Astrocyte (in vitro differentiated cells and primary cell): ENCODE measurements around the gene KCNB1. TPM values are rescaled to one million over a fixed set of nuclear protein-coding genes. Genes with fewer than 3 reads are reported as not detected.

Experiments
- DNase-seq: peaks from one replicate; pipeline ENCODE4 v3.0.0-alpha.2; 2010; ENCODE audit warnings: low read depth
- FAIRE-seq: peaks from 2 replicates; lab custom pipeline; 2011; peaks lifted over from hg19 to GRCh38; lab: Jason Lieb, UNC
- H2AFZ ChIP-seq: 2 replicates; pipeline ENCODE4 v1.6.0; 2012; ENCODE audit warnings: low read depth, low read length, inconsistent platforms
- H3K27ac ChIP-seq: 2 replicates; pipeline ENCODE4 v1.5.1; 2011; ENCODE audit warnings: low read depth, low read length, inconsistent platforms
- H3K27me3 ChIP-seq: 2 replicates; pipeline ENCODE4 v1.6.0; 2011; ENCODE audit warnings: low read length, inconsistent platforms; ENCODE audit not compliant: insufficient read depth
- H3K36me3 ChIP-seq: 2 replicates; pipeline ENCODE4 v1.5.1; 2011; ENCODE audit warnings: low read length, inconsistent platforms; ENCODE audit not compliant: insufficient read depth
- H3K4me1 ChIP-seq: 2 replicates; pipeline ENCODE4 v1.5.1; 2011; ENCODE audit warnings: low read length, inconsistent platforms; ENCODE audit not compliant: insufficient read depth
- H3K4me2 ChIP-seq: 2 replicates; pipeline ENCODE4 v1.6.0; 2012; ENCODE audit warnings: low read length, inconsistent platforms
- H3K4me3 ChIP-seq: 2 replicates; pipeline ENCODE4 v1.5.1; 2011; ENCODE audit warnings: low read depth, mild to moderate bottlenecking, low read length, inconsistent platforms; ENCODE audit not compliant: insufficient read depth
- H3K79me2 ChIP-seq: 2 replicates; pipeline ENCODE4 v1.6.0; 2012; ENCODE audit warnings: mild to moderate bottlenecking, low read length, inconsistent platforms; ENCODE audit not compliant: insufficient read depth
- H3K9ac ChIP-seq: 2 replicates; pipeline ENCODE4 v1.6.0; 2012; ENCODE audit warnings: mild to moderate bottlenecking, low read length, inconsistent platforms
- H3K9me3 ChIP-seq: 2 replicates; pipeline ENCODE4 v1.5.1; 2012; ENCODE audit warnings: low read depth, mild to moderate bottlenecking, low read length, inconsistent platforms; ENCODE audit not compliant: insufficient read depth
- H4K20me1 ChIP-seq: 2 replicates; pipeline ENCODE4 v1.6.0; 2012; ENCODE audit warnings: low read length, inconsistent platforms; ENCODE audit not compliant: insufficient read depth
- H3K27ac Mint-ChIP-seq: one replicate; pipeline ENCODE4 v1.8.0; 2021; ENCODE audit warnings: mild to moderate bottlenecking, mixed read lengths; ENCODE audit not compliant: unreplicated experiment
- H3K27me3 Mint-ChIP-seq: one replicate; pipeline ENCODE4 v1.8.0; 2021; ENCODE audit warnings: low read depth, mixed read lengths; ENCODE audit not compliant: unreplicated experiment
- H3K36me3 Mint-ChIP-seq: one replicate; pipeline ENCODE4 v1.8.0; 2021; ENCODE audit warnings: low read depth, mixed read lengths; ENCODE audit not compliant: unreplicated experiment
- H3K4me1 Mint-ChIP-seq: one replicate; pipeline ENCODE4 v1.8.0; 2021; ENCODE audit warnings: low read depth, mixed read lengths; ENCODE audit not compliant: unreplicated experiment
- H3K4me3 Mint-ChIP-seq: one replicate; pipeline ENCODE4 v1.8.0; 2021; ENCODE audit warnings: mild to moderate bottlenecking, moderate library complexity, mixed read lengths; ENCODE audit not compliant: unreplicated experiment
- H3K9me3 Mint-ChIP-seq: one replicate; pipeline ENCODE4 v1.8.0; 2021; ENCODE audit warnings: mild to moderate bottlenecking, mixed read lengths; ENCODE audit not compliant: unreplicated experiment
- CTCF ChIP-seq: IDR thresholded peaks from 2 replicates; pipeline ENCODE4 v1.5.1; 2011; ENCODE audit warnings: low read depth, mild to moderate bottlenecking, inconsistent platforms, low read length, moderate library complexity; ENCODE audit not compliant: insufficient read depth
- EZH2 ChIP-seq: IDR thresholded peaks from 2 replicates; pipeline ENCODE4 v1.6.1; 2012; ENCODE audit warnings: mild to moderate bottlenecking, low read length, inconsistent platforms; ENCODE audit not compliant: insufficient read depth
- total RNA-seq: library from RNA; stranded (reverse); gene quantifications from 2 replicates; pipeline ENCODE4 v1.2.1, GENCODE V29; 2021

Gene KCNB1
- total RNA-seq, 1 donor from 2014 or later = 0.48 TPM

DNA sequence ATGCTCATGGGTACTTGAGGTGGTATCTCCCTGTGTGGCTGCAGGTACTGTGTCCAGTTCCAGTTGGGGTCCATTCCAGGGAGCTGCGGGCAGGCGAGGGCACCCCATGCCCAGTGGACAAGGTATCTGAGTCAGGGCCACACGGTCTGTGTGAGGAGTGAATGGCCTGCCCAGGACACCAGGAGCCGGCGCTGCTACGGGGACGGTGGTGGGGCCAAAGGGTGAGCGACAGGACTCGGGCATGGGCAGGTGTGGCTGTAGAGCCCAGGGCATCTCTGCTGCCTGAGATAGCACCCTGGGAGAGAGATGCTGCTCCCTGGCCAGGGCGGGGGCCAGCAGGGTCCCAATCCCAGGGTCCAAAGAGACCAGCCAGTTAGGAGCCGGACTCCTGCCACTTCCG lies 147.0 kb downstream of the KCNB1 start:
- TF ChIP-seq EZH2 (no peak), CTCF (no peak)
- no peak for FAIRE-seq
- Mint-ChIP-seq H3K9me3 (no peaks in the 10 kb centered on the region), H3K27me3 (peaks cover 58% of the 10 kb centered on the region), H3K4me3 (no peak overlapping the region), H3K27ac (no peak overlapping the region), H3K4me1 (no peaks in the 10 kb centered on the region), H3K36me3 (no peaks in the 10 kb centered on the region)
- Histone ChIP-seq H3K79me2 (no peaks in the 10 kb centered on the region), H3K27ac (no peak overlapping the region), H3K9me3 (no peaks in the 10 kb centered on the region), H3K36me3 (no peaks in the 10 kb centered on the region), H3K4me2 (no peak overlapping the region), H4K20me1 (no peaks in the 10 kb centered on the region), H3K27me3 (peaks cover 19% of the 10 kb centered on the region), H2AFZ (no peak overlapping the region), H3K4me3 (no peak overlapping the region), H3K4me1 (no peaks in the 10 kb centered on the region), H3K9ac (no peak overlapping the region)
- no peak for DNase-seq

GRCh38 chr20:49330701-49331615 lies 151.5 kb downstream of the KCNB1 start:
- Mint-ChIP-seq H3K27me3 (peaks cover 70% of the 10 kb centered on the region), H3K27ac (no peak overlapping the region), H3K9me3 (no peaks in the 10 kb centered on the region), H3K36me3 (no peaks in the 10 kb centered on the region), H3K4me1 (no peaks in the 10 kb centered on the region), H3K4me3 (no peak overlapping the region)
- H3K9me3 ChIP-seq = no peaks in the 10 kb centered on the region
- H3K79me2 ChIP-seq = no peaks in the 10 kb centered on the region
- no peak overlapping the region for H3K9ac ChIP-seq
- H3K4me3 ChIP-seq = no peak overlapping the region
- peaks cover 4% of the 10 kb centered on the region for H3K4me1 ChIP-seq
- TF ChIP-seq EZH2 (no peak), CTCF (no peak)
- no peaks in the 10 kb centered on the region for H4K20me1 ChIP-seq
- no peak overlapping the region for H2AFZ ChIP-seq
- H3K36me3 ChIP-seq = no peaks in the 10 kb centered on the region
- FAIRE-seq (no peak), DNase-seq (no peak)
- peaks cover 43% of the 10 kb centered on the region for H3K27me3 ChIP-seq
- no peak overlapping the region for H3K27ac ChIP-seq
- H3K4me2 ChIP-seq = no peak overlapping the region

DNA sequence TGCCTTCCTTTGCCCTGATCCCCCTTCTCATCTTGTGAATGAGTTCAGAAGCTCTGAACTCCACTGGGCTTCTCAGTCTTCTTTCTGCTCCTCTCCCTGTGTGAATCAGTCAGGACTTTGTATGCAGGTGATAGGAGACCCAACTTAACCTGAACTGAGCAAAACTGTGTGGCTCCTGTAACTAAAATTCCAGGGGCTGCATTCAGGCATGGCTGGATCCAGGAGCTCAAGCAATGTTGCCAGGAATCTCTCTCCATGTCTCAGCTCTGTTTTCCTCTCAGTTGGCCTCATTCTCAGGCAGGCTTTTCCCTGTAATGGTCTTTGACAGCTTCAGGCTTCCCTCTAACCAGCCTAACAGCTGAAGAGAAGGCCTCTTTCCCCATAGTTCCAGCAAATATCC lies 153.7 kb downstream of the KCNB1 start:
- H2AFZ ChIP-seq = no peak overlapping the region
- no peaks in the 10 kb centered on the region for H3K79me2 ChIP-seq
- peaks cover 69% of the 10 kb centered on the region for H3K27me3 Mint-ChIP-seq
- no peak for DNase-seq
- no peaks in the 10 kb centered on the region for H3K36me3 ChIP-seq
- H4K20me1 ChIP-seq = no peaks in the 10 kb centered on the region
- no peak overlapping the region for H3K4me2 ChIP-seq
- H3K27ac Mint-ChIP-seq = no peak overlapping the region
- H3K4me1 Mint-ChIP-seq = peaks cover 5% of the 10 kb centered on the region
- no peak overlapping the region for H3K4me3 ChIP-seq
- no peak overlapping the region for H3K4me3 Mint-ChIP-seq
- no peaks in the 10 kb centered on the region for H3K9me3 Mint-ChIP-seq
- peaks cover 11% of the 10 kb centered on the region for H3K4me1 ChIP-seq
- no peaks in the 10 kb centered on the region for H3K36me3 Mint-ChIP-seq
- H3K9me3 ChIP-seq = no peaks in the 10 kb centered on the region
- H3K27me3 ChIP-seq = peaks cover 50% of the 10 kb centered on the region
- FAIRE-seq = no peak
- no peak overlapping the region for H3K27ac ChIP-seq
- no peak overlapping the region for H3K9ac ChIP-seq
- TF ChIP-seq CTCF = no peak
- no peak for TF ChIP-seq EZH2
